ENCODE results near the gene TFPT. TPM values are rescaled to one million over a fixed set of nuclear protein-coding genes. Genes with fewer than 3 reads are reported as not detected.

The TFPT gene
- total and polyA plus RNA-seq, 8 donors, result 0.45 to 31.8 (median 10.9) TPM; not detected in 1

DNA sequence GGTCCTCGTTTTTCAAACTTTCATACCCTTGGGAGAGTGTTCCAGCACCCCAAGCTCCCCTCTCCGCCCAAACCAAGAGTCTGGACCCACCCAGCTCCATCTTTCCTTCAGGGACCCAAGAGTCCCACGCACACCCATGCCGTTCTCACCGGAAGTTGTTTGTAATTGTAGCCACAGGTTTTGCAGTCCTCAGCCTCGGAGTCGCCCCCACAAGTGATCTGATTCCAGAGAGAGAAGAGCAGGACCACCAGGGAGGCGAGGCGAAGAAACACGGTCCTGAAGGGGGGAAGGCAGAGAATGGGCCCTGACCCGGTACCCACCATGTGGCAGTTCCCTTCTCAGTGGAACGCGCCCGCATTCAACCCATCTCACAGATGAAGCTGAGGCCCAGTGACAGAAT, 47.4 kb upstream of the TFPT start:
- intact Hi-C loops (cut with DNase I; ENCODE audit: low total_unique reads), result no loop called here
- Histone ChIP-seq H3K27ac (peak overlapping the region in 4 of 5 donors; percentile 50 to 97 (median 70)), H3K4me1 (peaks cover 47 to 65% (median 59%) of the 10 kb centered on the region in 4 donors), H3K36me3 (peaks cover 2 to 4% (median 4%) of the 10 kb centered on the region in 4 donors), H3K9me3 (no peaks in the 10 kb centered on the region), H3K27me3 (peaks cover 0 to 30% (median 0%) of the 10 kb centered on the region in 3 donors), H3K4me3 (peak overlapping the region in 3 of 4 donors; percentile 36 to 50 (median 48))
- no peak for DNase-seq
- 62 to 80% (median 68%) methylated on average over 14 of the region's 14 CpGs for WGBS, 5 donors
- TF ChIP-seq POLR2A (IDR thresholded peaks at IDR 0.05) (no peak), CTCF (IDR thresholded peaks at IDR 0.05) (no peak), POLR2AphosphoS5 (IDR thresholded peaks at IDR 0.05) (no peak), EP300 (IDR thresholded peaks at IDR 0.05) (no peak)

DNA sequence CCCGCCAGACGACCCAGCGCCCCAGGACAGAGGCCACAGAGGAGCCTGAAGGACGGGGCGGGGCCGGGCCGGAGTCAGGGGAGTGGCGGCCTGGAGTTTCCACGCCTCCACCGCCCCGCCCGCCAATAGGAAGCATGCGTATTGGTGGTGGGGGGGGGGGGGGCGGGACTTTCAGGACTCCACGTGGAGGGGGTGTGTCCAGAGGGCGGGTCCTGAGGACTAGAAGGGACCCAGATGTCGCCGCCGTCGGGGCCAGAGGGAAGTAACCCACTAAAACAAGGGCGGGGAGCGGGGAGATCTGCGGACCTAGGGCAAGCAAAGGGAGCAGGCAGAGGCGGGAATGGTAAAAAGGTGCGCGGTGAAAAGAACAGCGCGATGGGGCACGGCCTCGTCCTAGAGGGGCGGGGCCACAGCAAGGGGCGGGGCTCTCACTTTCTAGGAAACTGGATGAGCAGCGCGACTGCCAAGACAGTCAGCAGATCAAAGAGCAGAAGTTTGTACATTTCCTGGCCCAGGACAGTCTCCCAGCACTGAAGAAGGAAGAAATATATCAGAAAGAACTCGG, 46.9 kb upstream of the TFPT start:
- WGBS, 5 donors, result 1 to 5% (median 4%) methylated on average over 23 to 35 of the region's 35 CpGs
- TF ChIP-seq POLR2AphosphoS5 (IDR thresholded peaks at IDR 0.05) (peak in 2 of 3 donors; percentile 16), POLR2A (IDR thresholded peaks at IDR 0.05) (no peak)
- Histone ChIP-seq H3K27ac (peak overlapping the region; percentile 37 to 97 (median 67)), H3K4me3 (peak overlapping the region; percentile 36 to 50 (median 44)), H3K9me3 (no peaks in the 10 kb centered on the region), H3K4me1 (peaks cover 47 to 71% (median 64%) of the 10 kb centered on the region in 4 donors), H3K36me3 (peaks cover 7 to 10% (median 9%) of the 10 kb centered on the region in 4 donors), H3K27me3 (peaks cover 0 to 30% (median 0%) of the 10 kb centered on the region in 3 donors)
- peak; percentile 92 to 95 for DNase-seq
- intact Hi-C loops (cut with DNase I; ENCODE audit: low total_unique reads), result no loop called here

- H3K27ac ChIP-seq, result peak overlapping the region; percentile 80 to 98 (median 87)
- intact Hi-C loops (cut with DNase I; ENCODE audit: low total_unique reads), result no loop called here
- H3K4me3 ChIP-seq, result peak overlapping the region; percentile 46 to 82 (median 56)
- peaks cover 47 to 77% (median 64%) of the 10 kb centered on the region in 4 donors for H3K4me1 ChIP-seq
- peaks cover 22 to 25% (median 24%) of the 10 kb centered on the region in 4 donors for H3K36me3 ChIP-seq
- H3K27me3 ChIP-seq, result peaks cover 0 to 19% (median 0%) of the 10 kb centered on the region in 3 donors
- TF ChIP-seq POLR2A (IDR thresholded peaks at IDR 0.05), result no peak
- no peak for TF ChIP-seq CTCF (IDR thresholded peaks at IDR 0.05)
- no peak for TF ChIP-seq EP300 (IDR thresholded peaks at IDR 0.05)
- no peak for TF ChIP-seq POLR2AphosphoS5 (IDR thresholded peaks at IDR 0.05)
- WGBS, 5 donors, result 28 to 44% (median 36%) methylated on average over 13 of the region's 13 CpGs
- H3K9me3 ChIP-seq, result no peaks in the 10 kb centered on the region
- DNase-seq, result peak in 1 of 2 donors; percentile 69
Measured at GRCh38 chr19:54160854-54161253, 45.4 kb upstream of the TFPT start.

- intact Hi-C loops (cut with DNase I; ENCODE audit: low total_unique reads), result no loop called here
Measured at GRCh38 chr19:54160182-54160811, 44.8 kb upstream of the TFPT start.

More at GRCh38 chr19:54160182-54160811, 44.8 kb upstream of the TFPT start:
- Histone ChIP-seq H3K9me3 (no peaks in the 10 kb centered on the region), H3K36me3 (peaks cover 28 to 30% (median 30%) of the 10 kb centered on the region in 4 donors), H3K4me3 (peak overlapping the region; percentile 46 to 82 (median 56)), H3K27ac (peak overlapping the region; percentile 80 to 98 (median 87)), H3K4me1 (peaks cover 47 to 77% (median 64%) of the 10 kb centered on the region in 4 donors), H3K27me3 (peaks cover 0 to 13% (median 0%) of the 10 kb centered on the region in 3 donors)
- WGBS, 5 donors, result 2 to 4% (median 2%) methylated on average over 20 to 28 of the region's 28 CpGs
- DNase-seq, result peak in 1 of 2 donors; percentile 67
- TF ChIP-seq CTCF (IDR thresholded peaks at IDR 0.05) (no peak), POLR2AphosphoS5 (IDR thresholded peaks at IDR 0.05) (no peak), POLR2A (IDR thresholded peaks at IDR 0.05) (no peak), EP300 (IDR thresholded peaks at IDR 0.05) (no peak)
